ENCODE results near the gene KIRREL3. TPM values are rescaled to one million over a fixed set of nuclear protein-coding genes. Genes with fewer than 3 reads are reported as not detected.

Gene KIRREL3
- total and polyA plus RNA-seq, 4 donors = 0.02 to 0.71 (median 0.15) TPM; not detected in 1

DNA sequence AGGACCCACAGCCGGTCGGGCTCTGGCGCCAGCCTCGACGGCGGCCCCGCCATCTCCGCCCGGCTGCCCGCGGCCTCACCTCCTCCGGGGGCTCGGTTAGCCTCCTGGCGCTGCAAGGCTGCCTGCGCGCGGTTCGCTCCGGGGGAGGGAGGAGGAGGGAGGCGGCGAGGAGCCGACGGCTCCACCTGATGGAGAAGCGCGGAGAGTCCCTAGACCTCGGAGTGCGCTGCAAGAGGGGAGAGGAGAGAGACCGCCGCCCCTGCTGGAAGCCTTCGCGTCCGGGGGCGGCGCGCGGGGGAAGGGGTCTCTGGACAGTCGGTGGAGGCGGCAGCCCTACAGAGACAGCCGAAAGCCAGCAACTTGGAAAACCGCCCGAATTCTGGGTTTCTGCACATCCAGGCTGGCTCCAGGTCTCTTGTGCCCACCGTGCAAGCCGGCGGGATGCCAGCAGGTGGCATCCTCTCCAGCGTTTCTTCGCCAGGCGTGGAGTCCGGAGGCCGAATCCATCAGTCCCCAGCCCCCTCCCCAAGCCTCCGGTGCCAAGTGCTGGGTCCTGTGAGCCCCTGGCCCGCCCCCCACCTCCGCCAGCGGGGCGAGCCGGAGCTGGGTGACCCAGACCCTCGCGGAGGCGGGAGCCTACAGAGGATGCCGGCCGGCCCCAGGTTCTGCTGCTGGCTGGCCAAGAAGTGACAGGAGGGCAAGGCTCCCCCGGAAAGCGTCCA lies 2.9 kb upstream of the KIRREL3 start:
- WGBS, 2 donors = 2 to 4% methylated on average over 59 to 62 of the region's 62 CpGs
- ATAC-seq (ENCODE audit: insufficient read depth, low FRiP score) (no peak), DNase-seq (peak; percentile 28 to 52 (median 50))
- no peaks in the 10 kb centered on the region for H3K36me3 ChIP-seq (ENCODE audit: control insufficient read depth in 4 of 4, insufficient read depth in 4 of 4, low read length in 4 of 4)
- H3K27ac ChIP-seq (ENCODE audit: low read depth in 1 of 2, low read length in 1 of 2) = no peak overlapping the region
- peaks cover 11 to 75% (median 65%) of the 10 kb centered on the region in 3 donors for H3K27me3 ChIP-seq (ENCODE audit: control insufficient read depth in 3 of 3, insufficient read depth in 3 of 3, low read length in 2 of 3)
- peaks cover 0 to 2% (median 0%) of the 10 kb centered on the region in 4 donors for H3K9me3 ChIP-seq (ENCODE audit: control insufficient read depth in 4 of 4, insufficient read depth in 3 of 4, low read length in 3 of 4)
- no peak overlapping the region for H3K4me3 ChIP-seq
- no peak for TF ChIP-seq CTCF (IDR thresholded peaks at IDR 0.05; ENCODE audit: control extremely low read depth, extremely low read depth)
- peaks cover 0 to 20% (median 9%) of the 10 kb centered on the region in 5 donors for H3K4me1 ChIP-seq (ENCODE audit: control insufficient read depth in 5 of 5, insufficient read depth in 5 of 5, low read length in 5 of 5)
- no peak overlapping the region for H3K9ac ChIP-seq (ENCODE audit: insufficient read depth in 1 of 2, low read length in 2 of 2)

DNA sequence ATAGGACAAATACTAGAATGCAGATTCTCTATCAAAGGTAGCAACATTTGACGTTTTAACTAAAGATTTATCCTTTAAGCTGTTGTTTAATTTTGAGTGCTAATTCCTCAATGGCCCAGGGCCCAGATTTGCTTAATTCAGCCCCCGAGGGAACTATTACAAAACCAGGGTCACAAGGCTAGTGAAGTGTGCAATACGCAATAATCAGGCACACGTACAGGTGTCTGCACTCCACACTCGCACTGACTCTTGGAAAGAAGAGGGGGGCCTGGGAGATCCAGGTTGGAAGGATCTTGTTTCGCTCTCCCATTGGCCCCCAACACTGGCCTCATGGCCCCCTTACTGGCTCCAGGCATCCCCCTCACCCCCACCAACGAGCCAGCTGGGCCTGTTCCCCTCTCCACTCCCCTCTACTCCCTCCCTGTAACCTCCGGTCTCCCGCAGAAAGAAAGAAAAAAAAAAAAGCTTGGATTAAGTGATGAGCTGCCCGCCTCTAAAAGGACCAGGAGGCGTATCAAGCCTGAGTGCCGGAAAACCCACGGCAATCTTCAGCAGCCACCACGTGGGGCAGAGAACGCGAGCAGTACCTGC lies 2.2 kb upstream of the KIRREL3 start:
- H3K9me3 ChIP-seq (ENCODE audit: control insufficient read depth in 4 of 4, insufficient read depth in 3 of 4, low read length in 3 of 4) = peaks cover 0 to 2% (median 0%) of the 10 kb centered on the region in 4 donors
- 10 to 15% methylated on average over 16 of the region's 16 CpGs for WGBS, 2 donors
- no peaks in the 10 kb centered on the region for H3K36me3 ChIP-seq (ENCODE audit: control insufficient read depth in 4 of 4, insufficient read depth in 4 of 4, low read length in 4 of 4)
- H3K9ac ChIP-seq (ENCODE audit: insufficient read depth in 1 of 2, low read length in 2 of 2) = no peak overlapping the region
- TF ChIP-seq CTCF (IDR thresholded peaks at IDR 0.05; ENCODE audit: control extremely low read depth, extremely low read depth) = no peak
- DNase-seq (peak in 1 of 3 donors; percentile 21), ATAC-seq (ENCODE audit: insufficient read depth, low FRiP score) (no peak)
- H3K4me1 ChIP-seq (ENCODE audit: control insufficient read depth in 5 of 5, insufficient read depth in 5 of 5, low read length in 5 of 5) = peaks cover 0 to 20% (median 9%) of the 10 kb centered on the region in 5 donors
- H3K27ac ChIP-seq (ENCODE audit: low read depth in 1 of 2, low read length in 1 of 2) = no peak overlapping the region
- no peak overlapping the region for H3K4me3 ChIP-seq
- peaks cover 11 to 81% (median 71%) of the 10 kb centered on the region in 3 donors for H3K27me3 ChIP-seq (ENCODE audit: control insufficient read depth in 3 of 3, insufficient read depth in 3 of 3, low read length in 2 of 3)

GRCh38 chr11:127000981-127001380 lies 411 bp upstream of the KIRREL3 start:
- H3K27ac ChIP-seq (ENCODE audit: low read depth in 1 of 2, low read length in 1 of 2) = no peak overlapping the region
- ATAC-seq (ENCODE audit: insufficient read depth, low FRiP score) (no peak), DNase-seq (no peak)
- 3 to 5% methylated on average over 6 of the region's 6 CpGs for WGBS, 2 donors
- H3K4me3 ChIP-seq = no peak overlapping the region
- no peak for TF ChIP-seq CTCF (IDR thresholded peaks at IDR 0.05; ENCODE audit: control extremely low read depth, extremely low read depth)
- no peak overlapping the region for H3K9ac ChIP-seq (ENCODE audit: insufficient read depth in 1 of 2, low read length in 2 of 2)
- no peaks in the 10 kb centered on the region for H3K36me3 ChIP-seq (ENCODE audit: control insufficient read depth in 4 of 4, insufficient read depth in 4 of 4, low read length in 4 of 4)
- H3K4me1 ChIP-seq (ENCODE audit: control insufficient read depth in 5 of 5, insufficient read depth in 5 of 5, low read length in 5 of 5) = peaks cover 0 to 20% (median 9%) of the 10 kb centered on the region in 5 donors
- H3K9me3 ChIP-seq (ENCODE audit: control insufficient read depth in 4 of 4, insufficient read depth in 3 of 4, low read length in 3 of 4) = peaks cover 0 to 2% (median 0%) of the 10 kb centered on the region in 4 donors
- H3K27me3 ChIP-seq (ENCODE audit: control insufficient read depth in 3 of 3, insufficient read depth in 3 of 3, low read length in 2 of 3) = peaks cover 11 to 84% (median 80%) of the 10 kb centered on the region in 3 donors
